ENCODE data around the gene GPR158.

The GPR158 gene

DNA sequence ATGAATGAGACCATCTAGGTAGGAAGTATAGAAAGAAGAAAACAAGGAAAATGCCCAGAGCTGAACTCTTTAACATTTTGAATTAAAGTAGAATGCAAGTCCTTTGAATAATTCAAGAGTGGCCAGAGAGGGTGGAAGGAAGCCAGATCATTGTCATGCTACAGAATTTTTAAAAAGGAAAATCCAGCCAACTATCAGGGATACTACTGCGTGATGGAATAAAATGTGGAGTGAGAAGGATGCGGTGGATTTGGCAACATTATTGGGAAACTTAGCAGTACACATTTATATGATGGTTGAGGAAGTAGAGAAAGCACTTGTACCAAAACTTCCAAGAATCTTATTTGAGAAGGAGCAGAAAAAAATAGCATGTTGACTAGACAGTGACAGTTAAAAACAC, 261.6 kb downstream of the GPR158 start:
- DNase-seq, result no peak

DNA sequence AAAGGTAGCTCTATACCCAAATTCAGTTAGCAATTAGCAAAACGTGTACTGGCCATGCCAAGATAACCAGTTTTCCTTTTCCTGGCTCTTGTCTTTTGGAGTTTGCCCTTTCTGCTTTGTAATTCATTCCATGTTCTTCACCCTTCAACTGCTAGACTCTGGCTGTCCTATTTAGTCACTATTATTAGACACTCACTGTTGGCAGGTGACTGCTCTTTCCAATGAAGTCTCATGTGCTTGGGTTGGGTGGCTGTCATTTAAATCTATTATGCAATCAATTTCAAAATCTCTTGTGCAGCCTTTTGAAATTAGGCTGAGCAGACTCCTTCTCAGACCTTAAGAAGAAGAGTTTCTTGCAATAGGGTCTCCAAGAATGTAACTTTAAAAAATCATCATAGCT, 266.5 kb downstream of the GPR158 start:
- DNase-seq, result no peak

- DNase-seq, result no peak
Observed at GRCh38 chr10:25444266-25444665, 269.5 kb downstream of the GPR158 start.

- no peak for DNase-seq
Observed at GRCh38 chr10:25451401-25451800, 276.6 kb downstream of the GPR158 start.

GRCh38 chr10:25453619-25454018, 278.8 kb downstream of the GPR158 start:
- DNase-seq, result no peak

DNA sequence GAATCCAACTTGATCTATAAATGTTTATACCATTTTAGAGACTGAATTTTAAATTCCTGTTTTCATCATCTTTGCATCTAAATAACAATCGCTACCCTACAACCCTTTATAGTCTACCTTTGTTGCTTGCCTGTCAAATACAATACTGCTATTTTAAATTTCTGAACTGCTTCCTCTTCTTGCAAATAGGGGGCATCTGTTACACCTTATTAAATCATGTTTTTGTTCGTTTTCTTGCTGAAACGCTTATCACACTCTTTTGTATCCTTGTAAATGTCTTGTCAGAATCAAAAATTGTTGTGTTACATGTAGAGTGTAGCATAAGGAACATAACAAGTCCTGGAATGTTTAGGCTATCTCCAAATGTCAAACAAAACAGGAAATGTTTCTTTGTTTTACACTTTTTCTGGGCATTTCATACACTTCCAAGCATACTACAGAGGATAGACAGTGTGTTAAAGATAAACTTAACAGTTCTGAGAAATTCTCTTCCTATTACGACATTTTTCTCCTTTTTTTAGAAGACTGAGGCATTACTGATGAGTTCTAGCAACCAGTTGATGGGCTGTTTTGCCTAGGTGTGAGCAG, 281.3 kb downstream of the GPR158 start:
- no peak for DNase-seq

DNA sequence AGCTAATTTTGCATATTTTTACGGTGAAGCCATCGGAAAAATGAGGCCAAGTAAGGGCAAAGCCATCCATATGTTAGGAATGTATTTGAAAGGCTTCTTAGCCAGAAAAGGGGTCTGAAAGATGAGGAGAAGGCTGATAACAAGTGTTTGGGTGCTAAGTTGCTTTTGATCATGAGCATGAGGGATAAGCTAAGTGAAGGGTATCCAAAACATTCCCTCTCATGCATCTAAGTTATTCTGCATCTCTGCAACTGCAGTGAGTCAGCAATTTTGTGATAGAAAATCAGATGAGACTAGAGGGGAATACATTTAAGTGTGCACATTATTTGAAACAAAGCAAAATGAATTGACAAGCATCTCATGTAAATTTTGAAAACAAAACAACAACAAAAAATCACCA, 282.8 kb downstream of the GPR158 start:
- no peak for DNase-seq

DNA sequence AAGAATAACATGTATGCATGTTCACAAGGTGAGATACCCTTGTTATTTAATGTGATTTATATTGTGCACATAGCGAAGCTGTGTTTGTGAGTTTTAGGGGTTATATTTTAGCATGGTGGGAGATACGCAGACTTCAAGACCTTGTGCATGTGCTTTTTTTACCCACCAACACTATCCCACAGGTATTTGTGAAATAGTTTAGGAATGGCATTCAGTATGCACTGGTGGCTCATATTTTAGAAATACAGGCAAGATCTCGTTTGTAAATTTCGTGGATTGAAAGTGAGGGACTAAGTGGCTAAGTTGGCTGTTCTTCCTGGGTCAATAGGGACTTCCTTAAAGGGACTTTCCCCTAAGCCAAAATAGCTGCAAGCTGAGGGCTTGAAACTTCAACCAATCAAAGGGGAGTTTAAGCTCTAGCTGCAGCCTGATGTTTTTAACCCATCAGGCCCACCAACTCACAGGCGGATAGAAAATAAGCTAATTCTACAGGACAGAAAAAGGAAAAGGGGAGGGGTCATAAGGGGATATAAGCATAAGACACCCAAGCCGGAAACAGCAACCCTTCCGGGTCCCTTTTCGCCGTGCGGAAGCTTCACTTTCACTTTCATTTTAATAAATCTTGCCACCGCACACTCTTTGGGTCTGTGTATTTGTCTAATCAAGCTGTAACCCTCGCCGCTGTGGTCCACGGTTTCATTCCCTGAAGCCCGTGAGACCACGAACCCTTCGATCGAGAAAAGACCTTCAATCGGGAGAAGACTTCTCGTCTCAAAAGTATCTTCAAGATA, 291.0 kb downstream of the GPR158 start:
- no peak for DNase-seq

DNA sequence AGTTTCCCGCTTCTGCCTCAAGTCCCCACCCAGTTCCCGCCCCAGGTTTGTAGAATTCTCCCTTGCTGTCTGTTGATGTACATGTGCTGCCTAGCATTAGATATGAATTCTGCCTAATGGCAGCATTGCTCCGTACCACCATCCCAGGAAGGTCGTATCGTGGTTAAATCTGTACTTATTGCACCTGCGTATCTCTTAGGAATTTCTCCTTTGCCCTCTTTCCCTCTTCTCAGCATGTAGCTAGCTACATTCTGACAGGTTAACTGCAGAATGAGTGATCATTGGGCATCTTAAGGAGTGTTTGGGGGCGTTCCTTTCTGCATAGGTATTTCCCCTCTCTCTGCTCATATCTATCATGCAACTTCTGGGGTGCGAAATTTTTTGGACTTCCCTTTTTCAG, 293.1 kb downstream of the GPR158 start:
- DNase-seq, result no peak

DNA sequence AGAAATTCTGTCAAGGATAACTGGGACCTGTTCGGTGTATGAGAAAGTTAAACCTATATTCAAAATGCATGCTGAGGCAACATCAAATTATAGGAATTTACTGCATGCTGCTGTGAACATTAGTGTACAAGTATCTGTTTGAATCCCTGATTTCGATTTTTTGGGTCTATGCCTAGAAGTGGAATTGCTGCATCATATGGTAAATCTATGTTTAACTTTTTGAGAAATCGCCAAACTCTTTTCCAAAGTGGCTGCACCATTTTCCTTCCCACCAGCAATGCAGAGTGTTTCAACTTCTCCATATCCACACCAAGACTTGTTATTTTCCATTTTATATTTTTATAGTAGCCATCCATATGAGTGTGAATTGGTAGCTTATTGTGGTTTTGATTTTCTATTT, 306.7 kb downstream of the GPR158 start:
- no peak for DNase-seq

GRCh38 chr10:25483999-25484398, 309.2 kb downstream of the GPR158 start:
- DNase-seq, result no peak

- DNase-seq, result no peak
Observed at GRCh38 chr10:25487266-25487665, 312.5 kb downstream of the GPR158 start.

DNA sequence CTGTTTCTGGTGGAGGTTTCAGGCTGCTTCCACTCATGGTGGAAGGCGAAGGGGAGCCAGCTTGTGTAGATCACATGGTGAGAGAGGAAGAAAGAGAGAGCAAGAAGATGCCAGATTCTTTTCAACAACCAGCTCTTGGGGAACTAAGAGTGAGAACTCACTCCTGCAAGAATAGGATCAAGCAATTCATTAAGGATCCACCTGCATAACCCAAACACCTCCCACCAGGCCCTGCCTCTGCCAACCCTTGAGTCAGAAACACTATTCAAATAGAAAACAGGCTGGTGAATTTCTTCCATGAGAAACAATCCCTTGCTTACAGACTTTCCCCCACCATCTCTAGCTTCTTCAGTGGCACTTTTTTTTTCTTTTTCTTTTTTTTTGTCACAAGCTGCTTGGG, 317.2 kb downstream of the GPR158 start:
- DNase-seq, result no peak

GRCh38 chr10:25492680-25493079, 317.9 kb downstream of the GPR158 start:
- DNase-seq, result no peak

DNA sequence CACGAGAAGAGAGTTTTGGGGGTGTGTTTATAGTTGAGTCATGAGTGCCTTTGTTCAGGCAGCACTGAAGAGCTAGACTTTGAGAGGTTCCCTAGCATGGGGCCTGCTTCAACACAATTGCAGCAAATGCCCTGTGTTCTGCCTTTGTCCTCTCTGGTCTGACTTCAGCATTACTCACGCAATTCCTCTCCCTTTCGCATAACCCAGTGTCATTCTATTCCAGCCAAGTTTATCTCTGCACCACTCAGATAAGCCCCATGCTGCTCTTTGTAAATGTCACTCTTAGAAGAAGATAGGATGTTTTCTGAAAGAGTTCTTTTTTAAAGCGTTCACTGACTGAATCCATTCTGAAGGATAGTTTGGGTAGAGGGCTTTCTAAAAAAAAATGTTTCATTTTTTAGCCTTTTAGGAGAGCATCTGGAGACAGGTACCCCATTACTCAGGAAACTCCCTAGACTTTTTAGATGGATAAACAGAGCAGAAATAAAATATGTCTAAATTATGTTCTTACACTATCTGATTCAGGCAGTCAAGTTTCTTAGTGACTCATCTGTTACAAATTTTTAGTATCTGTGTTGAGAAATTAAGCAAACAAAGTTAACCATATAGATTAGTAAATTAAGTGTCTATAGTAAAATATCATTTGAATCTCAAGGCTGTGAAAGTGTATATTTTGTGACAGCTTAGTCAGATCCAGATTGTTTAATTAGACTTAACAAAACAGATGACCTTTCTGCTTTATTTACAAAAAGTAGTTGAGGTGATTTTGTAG, 318.5 kb downstream of the GPR158 start:
- DNase-seq, result no peak

DNA sequence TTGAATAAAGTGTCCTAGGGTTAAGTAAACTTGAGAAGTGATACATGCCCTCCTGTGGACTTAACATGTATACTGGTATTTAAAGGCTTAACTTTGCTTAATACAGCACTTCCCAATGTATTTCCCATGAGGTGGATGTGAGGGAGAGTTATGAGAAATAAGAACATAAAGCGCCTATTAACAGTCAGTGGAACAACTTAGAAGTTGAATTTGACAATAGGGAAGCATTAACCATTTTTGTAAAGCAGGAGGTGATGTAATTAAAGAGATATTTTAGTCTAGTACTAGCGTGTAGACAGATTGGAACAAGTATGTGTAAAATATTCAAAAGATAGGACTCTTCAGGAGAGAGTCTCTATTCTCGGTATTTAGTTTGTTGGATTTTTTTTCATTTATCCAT, 322.4 kb downstream of the GPR158 start:
- DNase-seq, result no peak

DNA sequence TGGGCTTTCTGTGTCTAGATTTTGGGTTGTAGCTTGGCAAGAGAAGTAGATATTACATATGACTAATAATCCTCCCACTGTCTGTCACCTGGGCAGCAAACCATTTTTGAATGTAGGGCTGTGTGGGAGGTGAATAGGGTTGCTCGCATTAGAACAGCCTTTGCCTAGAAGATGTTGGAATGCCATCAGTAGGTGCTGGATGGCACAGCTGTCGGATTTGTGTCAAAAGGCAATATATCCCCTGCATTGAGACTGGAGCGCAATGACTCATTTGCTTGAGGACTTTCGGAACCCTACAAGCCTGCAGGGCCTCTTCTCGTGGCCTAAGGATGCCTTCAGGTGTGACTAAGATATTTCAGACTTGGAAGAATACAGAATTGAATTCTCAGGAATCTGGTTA, 323.8 kb downstream of the GPR158 start:
- DNase-seq, result no peak

GRCh38 chr10:25501912-25502311, 327.1 kb downstream of the GPR158 start:
- DNase-seq, result no peak

DNA sequence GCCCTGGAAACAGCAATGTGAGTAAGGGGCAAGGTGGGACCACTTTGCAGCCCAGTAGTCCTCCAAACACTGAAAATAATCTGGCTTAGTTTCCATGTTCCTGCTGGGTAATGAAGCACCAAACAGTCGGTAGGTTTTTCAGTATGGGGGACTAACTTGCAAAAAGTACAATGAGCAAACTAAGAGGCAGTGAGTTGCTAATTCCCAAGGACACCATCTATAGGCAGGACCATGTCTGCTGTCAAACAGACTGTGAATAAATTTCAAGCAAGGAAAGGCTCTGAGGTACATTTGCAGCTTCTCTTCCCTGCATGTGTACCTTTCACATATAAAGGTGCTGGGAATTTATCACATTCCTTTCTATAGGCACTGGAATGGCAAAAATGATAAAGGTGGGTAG, 327.7 kb downstream of the GPR158 start:
- no peak for DNase-seq

GRCh38 chr10:25504306-25504705, 329.5 kb downstream of the GPR158 start:
- DNase-seq, result no peak

DNA sequence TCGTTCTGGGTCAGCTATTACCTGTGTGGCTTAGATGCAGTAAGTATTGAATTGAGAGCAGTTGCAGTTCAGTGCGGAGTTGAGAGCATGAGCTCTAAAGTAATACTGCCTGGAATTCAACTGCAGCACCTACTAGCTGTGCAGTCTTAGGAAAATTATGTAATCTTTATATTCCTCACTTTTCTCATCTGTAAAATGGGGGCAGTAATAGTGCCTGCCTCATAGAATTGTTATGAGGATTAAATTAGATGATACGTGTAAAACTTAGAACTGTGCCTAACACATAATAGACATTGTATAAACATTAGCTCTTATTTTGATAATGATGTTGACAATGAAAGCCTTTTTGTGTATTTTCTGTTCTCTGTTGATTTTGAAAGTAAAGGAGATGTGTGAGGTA, 330.0 kb downstream of the GPR158 start:
- no peak for DNase-seq

DNA sequence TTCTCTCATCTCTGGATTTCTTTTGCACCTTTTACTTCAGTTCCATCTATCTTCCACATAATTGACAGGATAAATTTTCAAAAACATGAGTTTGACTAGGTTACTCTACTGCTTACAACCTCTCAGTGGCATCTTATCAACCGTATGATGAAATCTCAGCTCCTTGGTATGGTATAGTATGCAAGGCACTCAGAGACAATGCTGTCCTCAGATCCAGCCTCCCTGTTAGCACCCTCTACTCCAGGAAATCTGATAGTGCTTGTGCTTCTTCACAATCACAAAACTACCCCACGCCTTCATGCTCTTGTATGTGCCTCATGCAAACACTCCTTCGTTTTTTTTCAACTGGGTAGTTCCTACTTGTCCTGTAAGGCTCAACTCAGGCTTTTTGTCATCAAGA, 330.7 kb downstream of the GPR158 start:
- DNase-seq, result no peak

DNA sequence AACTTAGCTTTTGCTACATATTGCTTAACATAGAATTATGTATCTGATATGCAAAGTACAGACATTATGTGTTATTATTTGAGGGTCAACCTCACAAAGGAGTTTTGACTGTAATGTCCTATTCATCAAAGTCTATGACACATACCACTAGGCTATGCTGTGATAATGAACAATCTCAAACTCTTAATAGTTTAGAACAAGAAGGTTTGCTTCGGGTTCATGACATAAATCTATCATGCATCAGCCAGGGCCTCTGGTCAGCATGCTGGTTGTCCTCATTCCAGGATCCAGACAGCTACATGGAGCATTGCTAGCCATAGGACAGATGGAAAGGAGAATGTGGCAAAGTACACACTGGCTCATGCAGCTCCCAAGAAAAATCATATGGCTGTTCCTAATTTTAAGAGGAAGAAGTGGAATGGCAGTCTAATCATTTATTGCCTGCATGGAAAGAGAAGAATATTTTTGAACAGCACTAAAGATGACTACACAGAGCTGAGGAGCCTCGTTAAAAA, 332.1 kb downstream of the GPR158 start:
- no peak for DNase-seq

Data from cortex of kidney (tissue), 1 donor.